Activated naive CD4-positive, alpha-beta T cell treated with Interleukin-2 at 50 U/mL for 16 hours (primary cell): Measurements from ENCODE around the gene GRIP1.

Experiments used
- DNase-seq: peaks from one replicate; pipeline ENCODE4 v3.0.0-alpha.2; 2020

Gene GRIP1

GRCh38 chr12:66598608-66599007 lies 80.3 kb downstream of the GRIP1 start:
- DNase-seq, result no peak

- DNase-seq, result no peak
Measured at GRCh38 chr12:66598079-66598478, 80.8 kb downstream of the GRIP1 start.

DNA sequence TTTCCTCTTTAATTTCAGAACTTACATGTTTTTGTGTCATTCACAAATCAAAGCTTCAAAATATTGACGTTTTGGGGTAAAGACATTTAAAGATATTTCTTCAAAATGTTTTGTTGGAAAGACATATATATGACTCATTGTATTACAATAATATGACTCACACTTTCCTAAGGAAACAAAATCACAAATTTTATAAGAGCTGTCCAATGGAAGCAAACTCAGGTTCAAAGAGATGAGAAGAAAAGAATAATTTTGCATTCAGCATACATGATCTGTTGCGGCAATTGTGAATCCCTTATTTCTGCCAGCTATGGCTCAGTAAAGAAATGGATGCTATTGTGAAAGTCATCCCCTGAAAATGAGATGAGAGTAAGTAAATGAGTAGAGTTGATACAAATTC lies 82.7 kb downstream of the GRIP1 start:
- no peak for DNase-seq

DNA sequence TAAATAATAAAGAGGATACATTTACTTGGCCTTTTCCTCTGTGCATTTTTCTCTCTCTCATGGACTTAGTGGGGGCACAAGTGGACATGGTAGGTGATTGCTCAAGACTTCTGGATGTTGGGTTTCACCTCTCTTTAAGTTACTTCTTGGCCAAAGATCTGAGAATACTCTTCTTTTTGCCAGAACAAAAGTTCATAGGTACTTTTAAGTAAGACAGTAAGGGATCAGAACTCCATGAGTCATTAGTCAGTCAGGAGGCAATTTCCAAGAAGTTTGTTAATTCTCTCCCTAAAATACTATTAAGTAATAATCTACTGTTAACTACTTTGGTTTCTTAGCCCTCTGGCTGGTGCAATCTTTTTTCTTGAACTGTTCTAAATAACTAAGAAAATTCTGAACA lies 84.2 kb downstream of the GRIP1 start:
- no peak for DNase-seq

GRCh38 chr12:66590275-66590985 lies 88.4 kb downstream of the GRIP1 start:
- no peak for DNase-seq

- DNase-seq, result no peak
Measured at GRCh38 chr12:66589095-66589494, 89.8 kb downstream of the GRIP1 start.

DNA sequence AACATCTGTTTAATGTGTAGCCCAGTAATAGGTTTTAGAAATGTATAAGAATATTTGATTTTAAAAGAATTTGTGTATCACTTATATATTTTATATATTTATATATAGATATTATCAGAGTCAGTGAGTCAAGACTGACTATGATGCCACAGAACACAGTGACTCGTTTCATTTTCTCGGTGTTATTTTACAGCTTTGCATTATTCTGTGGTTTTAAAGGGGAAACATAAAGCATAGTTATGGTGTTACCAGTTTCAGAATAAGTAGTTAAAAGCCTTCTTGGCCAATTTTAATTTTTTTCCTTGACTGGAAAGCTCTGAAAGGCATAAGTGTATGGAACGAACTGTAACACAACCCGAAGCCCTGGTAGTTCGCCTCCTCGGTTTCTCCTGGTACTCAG lies 91.0 kb downstream of the GRIP1 start:
- no peak for DNase-seq

DNA sequence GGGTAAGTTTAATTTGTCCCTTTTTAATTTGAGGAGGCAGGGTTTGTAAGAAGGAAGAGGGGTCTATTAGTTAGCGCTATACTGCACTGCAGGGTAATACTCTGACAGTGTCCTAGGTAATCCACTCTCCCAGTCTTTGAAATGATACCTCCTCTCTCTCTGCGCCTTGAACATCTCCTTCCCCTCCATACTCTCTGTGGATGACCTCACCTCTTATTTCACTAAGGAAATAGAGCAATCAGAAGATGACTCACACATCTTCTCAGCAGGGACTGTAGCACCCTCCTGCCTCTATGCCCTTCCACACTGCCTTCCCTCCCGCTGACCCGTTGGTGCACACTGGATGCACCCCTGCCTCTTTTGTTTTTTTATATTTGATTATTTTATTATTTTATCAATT lies 94.2 kb downstream of the GRIP1 start:
- no peak for DNase-seq

- no peak for DNase-seq
Measured at GRCh38 chr12:66573605-66574004, 105.3 kb downstream of the GRIP1 start.

DNA sequence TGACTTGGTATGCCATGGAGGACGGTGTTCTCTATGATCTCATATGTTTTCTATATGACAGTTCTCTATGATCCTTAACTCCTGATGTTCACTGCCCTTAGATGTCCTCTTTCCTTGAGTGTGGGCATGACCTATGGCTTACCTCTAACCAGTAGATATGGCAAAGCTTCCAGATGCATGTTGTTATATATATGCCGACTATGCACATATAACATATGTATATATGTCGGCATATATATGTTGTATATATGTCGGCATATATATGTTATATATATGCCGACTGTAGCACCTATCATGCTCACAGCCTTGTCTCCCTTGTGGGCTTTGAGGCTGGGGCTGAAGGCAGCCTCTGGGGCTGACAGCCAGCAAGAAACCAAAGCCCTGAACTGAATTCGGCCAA lies 106.0 kb downstream of the GRIP1 start:
- DNase-seq, result no peak

- DNase-seq, result no peak
Measured at GRCh38 chr12:66571361-66571915, 107.4 kb downstream of the GRIP1 start.

DNA sequence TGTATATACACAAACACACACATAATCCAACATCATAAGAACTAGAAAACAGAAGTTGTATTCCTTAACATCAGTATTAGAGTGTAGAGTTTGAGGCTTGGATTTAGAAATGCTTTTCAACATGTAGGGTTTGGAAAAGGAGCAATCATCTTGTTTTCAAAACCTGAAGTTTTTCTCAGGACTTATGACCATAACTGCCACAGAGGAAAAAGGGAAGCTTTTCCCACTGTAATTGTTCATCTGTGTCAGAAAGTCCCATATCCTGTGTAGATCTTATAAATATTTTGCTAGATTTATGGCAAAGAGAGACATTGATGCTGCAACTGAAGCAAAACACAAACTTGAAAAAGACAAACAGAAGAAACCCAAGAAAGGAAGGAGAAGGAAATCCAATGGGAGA lies 115.7 kb downstream of the GRIP1 start:
- DNase-seq, result no peak

DNA sequence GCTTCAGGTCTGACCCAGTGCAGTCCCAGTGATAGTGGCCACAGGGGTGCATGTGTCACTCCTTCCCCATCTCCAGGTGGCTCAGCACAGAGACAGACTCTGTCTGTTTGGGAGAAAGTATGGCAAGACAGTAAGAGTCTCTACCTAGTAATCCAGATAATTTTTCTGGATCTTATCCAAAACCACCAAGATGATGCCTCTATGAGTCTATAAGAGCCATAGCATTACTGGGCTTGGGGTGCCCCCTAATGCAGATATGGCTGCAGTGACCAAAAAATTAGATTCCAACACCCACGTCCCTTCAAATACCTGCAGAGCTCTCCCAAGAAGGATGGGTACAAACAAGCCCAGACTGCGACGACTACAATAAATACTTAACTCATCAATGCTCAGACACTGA lies 123.8 kb downstream of the GRIP1 start:
- no peak for DNase-seq

DNA sequence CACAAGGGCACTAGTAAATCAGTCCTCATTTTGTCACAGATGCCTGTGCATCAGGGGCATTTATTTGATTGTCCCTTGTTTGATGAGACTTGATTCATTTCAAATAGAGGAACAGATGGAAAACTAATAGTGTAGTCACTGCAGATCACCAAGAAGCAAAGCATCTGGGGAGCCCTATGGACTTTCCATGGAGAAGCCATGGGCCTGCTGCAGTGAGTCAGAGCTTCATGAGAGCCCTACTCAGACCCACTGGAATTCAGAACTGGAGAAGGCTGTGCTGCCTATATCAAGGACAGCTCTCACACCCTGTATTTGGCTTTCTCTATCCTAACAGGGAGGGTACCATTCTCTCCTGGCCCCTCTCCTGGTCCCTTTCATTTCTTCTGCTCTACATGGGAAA lies 126.2 kb downstream of the GRIP1 start:
- no peak for DNase-seq

DNA sequence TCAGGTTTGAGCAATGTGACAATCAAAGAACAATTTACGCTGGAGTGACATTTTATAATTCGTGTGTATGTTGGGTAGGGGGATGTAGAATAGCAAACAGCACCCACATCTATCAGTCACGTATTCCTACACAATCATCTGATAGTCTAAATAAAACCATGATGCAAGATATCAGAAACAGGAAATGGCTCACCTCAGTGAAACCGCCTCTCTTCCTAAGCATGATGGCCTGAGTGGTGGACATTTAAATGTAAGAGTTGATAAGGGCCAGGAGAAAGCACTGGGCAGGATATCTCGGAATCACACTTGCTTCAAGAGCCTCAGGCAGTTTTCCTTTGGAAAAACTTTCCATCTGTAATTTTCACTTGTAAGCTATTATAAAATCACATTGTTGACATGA lies 128.2 kb downstream of the GRIP1 start:
- DNase-seq, result no peak

DNA sequence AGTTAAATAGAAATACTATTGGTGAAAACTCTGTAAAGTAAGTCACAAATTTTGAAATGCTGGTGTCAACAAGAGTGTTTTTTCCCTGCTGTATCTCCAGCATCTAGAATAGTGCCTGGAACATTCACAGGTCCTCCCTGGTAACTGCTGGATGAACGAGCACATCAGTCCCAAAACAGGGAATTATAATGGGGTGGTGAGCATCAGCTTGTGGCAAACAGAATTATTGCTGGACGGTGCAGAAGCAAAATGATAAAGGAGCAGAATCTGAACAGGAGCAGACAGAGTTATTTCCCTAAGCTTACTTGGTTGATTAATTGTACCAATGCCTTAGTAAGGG lies 129.9 kb downstream of the GRIP1 start:
- no peak for DNase-seq

DNA sequence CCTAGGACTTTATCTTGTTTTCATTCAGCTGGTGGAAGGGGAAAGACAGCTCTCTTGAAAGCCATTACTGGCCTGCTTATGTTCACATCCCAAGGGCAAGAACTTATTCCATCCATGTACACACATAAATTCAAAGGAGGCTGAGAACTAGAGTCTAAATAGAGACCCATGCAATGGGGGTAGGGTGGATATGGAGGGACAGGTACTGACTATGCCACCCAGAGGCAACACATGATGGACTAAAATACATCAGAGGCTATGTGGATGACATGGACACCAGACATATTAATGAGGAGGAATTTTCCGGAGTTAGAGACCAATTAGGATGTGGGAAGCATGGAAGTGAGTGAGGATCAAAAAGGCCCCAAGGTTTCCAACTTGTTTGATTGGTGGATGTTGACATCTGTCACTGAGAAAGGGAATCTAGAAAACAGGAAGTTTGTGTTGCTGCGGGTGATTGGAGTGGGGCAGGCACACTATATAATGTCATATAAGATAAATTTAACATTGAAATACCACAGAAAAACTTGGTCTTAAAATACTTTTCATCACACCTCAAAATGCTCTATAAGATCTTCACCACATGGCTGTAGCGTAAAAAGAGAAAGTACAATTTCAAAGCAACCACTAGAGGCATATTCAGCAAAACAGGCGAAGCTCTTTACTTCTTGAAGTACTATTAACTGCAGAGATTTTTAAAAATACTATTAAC lies 130.4 kb downstream of the GRIP1 start:
- no peak for DNase-seq

DNA sequence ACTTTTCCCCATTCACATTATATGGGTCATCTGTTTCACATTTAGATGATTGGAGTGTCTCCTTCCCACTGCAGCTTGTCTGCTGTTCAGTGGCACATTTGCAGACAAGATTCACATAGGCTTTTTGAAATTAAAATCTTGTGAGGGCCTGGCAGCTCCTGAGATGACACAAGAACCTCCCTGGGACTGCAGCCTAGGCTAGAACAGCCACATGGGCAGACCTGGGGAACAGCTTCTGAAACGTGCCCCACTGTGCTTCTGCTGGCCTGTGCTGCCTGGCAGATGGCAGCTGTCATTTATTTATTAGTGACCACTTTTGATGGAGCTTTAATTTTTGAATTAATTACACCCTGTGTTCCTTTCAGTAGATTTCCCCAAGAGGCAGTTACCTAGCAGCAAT lies 137.4 kb downstream of the GRIP1 start:
- DNase-seq, result no peak

GRCh38 chr12:66539431-66539830 lies 139.4 kb downstream of the GRIP1 start:
- DNase-seq, result no peak

DNA sequence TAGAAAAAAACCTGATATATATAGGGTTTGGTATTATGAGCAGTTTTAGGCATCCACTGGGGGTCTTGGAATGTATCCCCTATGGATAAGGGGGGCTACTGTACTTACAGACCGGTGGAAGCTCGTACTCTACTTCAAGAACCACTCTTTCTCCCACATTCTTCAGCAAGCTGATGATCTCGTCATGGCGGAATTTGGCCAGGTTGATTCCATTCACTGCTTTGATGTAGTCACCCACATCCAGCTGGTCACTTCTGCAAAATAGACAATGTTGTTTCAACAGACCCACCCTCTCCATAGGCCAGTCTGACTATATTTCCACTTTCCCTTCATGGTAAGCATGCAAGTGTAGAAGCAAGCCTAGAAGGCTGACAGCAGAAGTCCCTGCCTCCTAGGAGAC lies 139.9 kb downstream of the GRIP1 start:
- no peak for DNase-seq

- DNase-seq, result no peak
Measured at GRCh38 chr12:66537876-66538275, 141.0 kb downstream of the GRIP1 start.

GRCh38 chr12:66533767-66534166 lies 145.1 kb downstream of the GRIP1 start:
- no peak for DNase-seq

DNA sequence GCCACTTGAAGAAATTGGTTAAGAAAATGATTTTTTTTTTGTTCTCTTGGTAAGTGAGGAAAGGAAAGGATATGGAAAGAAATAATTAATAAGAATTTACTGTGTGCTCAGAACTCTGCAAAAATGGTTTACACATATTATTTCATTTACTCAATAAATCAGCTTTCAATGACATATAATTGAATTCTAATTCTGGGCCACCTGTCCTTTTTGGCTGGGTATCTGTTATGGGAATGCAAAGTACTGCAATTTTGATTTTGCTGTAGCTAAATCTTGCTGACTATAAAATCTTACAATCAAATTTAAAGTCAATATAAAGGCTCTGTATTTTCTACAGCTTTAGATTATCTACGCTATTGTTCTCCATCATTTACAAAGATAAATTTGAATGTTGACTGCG lies 147.1 kb downstream of the GRIP1 start:
- no peak for DNase-seq

DNA sequence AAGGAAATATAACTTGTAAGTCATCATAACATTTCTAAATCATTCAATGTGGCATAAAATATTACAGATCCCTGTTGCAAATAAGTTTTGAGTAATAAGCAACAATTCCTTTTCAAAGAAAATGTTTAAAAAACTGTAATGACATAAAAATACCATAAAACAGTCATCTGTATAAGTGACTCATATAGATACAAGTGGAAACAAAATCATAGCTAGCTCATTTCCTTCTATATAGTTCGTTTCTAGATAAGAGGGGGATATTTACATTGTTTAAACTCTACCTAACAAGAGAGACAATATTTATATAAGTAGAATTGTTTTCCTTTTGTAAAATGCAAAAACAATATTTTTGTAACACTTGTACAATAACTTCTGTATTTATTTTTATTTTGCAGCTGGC lies 148.9 kb downstream of the GRIP1 start:
- DNase-seq, result no peak

DNA sequence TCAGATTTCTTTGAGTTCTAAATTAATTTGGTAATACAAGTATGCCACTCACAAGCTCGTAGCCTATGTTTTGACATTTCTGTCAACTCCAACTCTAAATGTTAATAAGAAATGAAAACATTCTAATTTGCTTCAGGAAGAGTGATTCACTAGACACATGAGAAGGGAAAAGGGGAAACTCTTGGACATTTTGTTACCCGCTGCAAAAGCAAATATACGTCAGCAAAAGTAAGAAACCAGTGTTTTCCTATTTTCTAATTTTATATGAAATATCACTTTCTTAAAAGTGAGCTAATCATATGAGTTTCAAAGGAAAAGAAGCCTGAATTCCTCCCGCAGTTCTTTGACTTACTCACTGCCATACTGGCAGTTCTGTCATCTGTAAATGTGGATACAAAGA lies 162.3 kb downstream of the GRIP1 start:
- DNase-seq, result no peak
